Loucy (cell line): ENCODE data around the gene DNMBP.

Source experiments
- H2AFZ ChIP-seq: fragments of 200-600 bp; sonication (generic); 2 replicates; pipeline ENCODE4 v1.6.0; 2016; ENCODE audit warnings: antibody characterized with exemption, mild to moderate bottlenecking, low read length, moderate library complexity
- H3F3A ChIP-seq: fragments of 200-600 bp; 2 replicates; pipeline ENCODE4 v1.6.0; 2016; ENCODE audit warnings: antibody characterized with exemption, low read depth, mild to moderate bottlenecking
- H3K27me3 ChIP-seq: fragments of 200-600 bp; sonication (generic); 2 replicates; pipeline ENCODE4 v1.6.1; 2014; ENCODE audit warnings: low read length, mild to moderate bottlenecking; ENCODE audit not compliant: insufficient read depth, poor library complexity, severe bottlenecking
- H3K36me3 ChIP-seq: fragments of 200-600 bp; sonication (generic); 2 replicates; pipeline ENCODE4 v1.6.1; 2016; ENCODE audit warnings: low read length; ENCODE audit not compliant: insufficient read depth
- H3K4me1 ChIP-seq: fragments of 200-600 bp; sonication (generic); 2 replicates; pipeline ENCODE4 v1.5.1; 2014; ENCODE audit warnings: low read length, mild to moderate bottlenecking; ENCODE audit not compliant: insufficient read depth, poor library complexity, severe bottlenecking
- H3K4me2 ChIP-seq: fragments of 200-600 bp; sonication (generic); 2 replicates; pipeline ENCODE4 v1.6.0; 2014; ENCODE audit warnings: antibody characterized with exemption, low read length, low read depth, mild to moderate bottlenecking; ENCODE audit not compliant: poor library complexity, severe bottlenecking
- H3K4me3 ChIP-seq: fragments of 200-600 bp; sonication (generic); 2 replicates; pipeline ENCODE4 v1.5.1; 2014; ENCODE audit warnings: low read length, mild to moderate bottlenecking, mixed read lengths; ENCODE audit not compliant: poor library complexity, severe bottlenecking
- H3K79me2 ChIP-seq: fragments of 200-600 bp; sonication (generic); 2 replicates; pipeline ENCODE4 v1.6.1; 2014; ENCODE audit warnings: low read length; ENCODE audit not compliant: insufficient read depth
- H3K9ac ChIP-seq: fragments of 200-600 bp; sonication (generic); 2 replicates; pipeline ENCODE4 v1.6.0; 2014; ENCODE audit warnings: mild to moderate bottlenecking, low read depth, low read length, moderate library complexity; ENCODE audit not compliant: poor library complexity, severe bottlenecking
- H3K9me2 ChIP-seq: fragments of 200-600 bp; sonication (generic); replicated peaks from 2 replicates; pipeline ENCODE4 v1.6.1; 2016; ENCODE audit warnings: low read depth, low read length, mixed read lengths
- H3K9me3 ChIP-seq: fragments of 200-600 bp; sonication (generic); 2 replicates; pipeline ENCODE4 v1.6.1; 2014; ENCODE audit warnings: mild to moderate bottlenecking, antibody characterized with exemption, low read length, low read depth; ENCODE audit not compliant: insufficient read depth
- H4K20me1 ChIP-seq: fragments of 200-600 bp; sonication (generic); 2 replicates; pipeline ENCODE4 v1.6.0; 2014; ENCODE audit warnings: antibody characterized with exemption, low read length, mild to moderate bottlenecking; ENCODE audit not compliant: insufficient read depth, poor library complexity, severe bottlenecking
- EZH2phosphoT487 ChIP-seq: fragments of 200-600 bp; IDR thresholded peaks from 2 replicates; pipeline ENCODE4 v1.6.1; 2018; ENCODE audit warnings: antibody characterized with exemption, mild to moderate bottlenecking, moderate library complexity, borderline replicate concordance
- TF ChIP-seq, protein P1 (sequence below): fragments of 200-600 bp; sonication (generic); conservative IDR thresholded peaks from 2 replicates; pipeline ENCODE4 v1.5.1; 2014; ENCODE audit warnings: mild to moderate bottlenecking, antibody characterized with exemption, low read length

The DNMBP gene

DNA sequence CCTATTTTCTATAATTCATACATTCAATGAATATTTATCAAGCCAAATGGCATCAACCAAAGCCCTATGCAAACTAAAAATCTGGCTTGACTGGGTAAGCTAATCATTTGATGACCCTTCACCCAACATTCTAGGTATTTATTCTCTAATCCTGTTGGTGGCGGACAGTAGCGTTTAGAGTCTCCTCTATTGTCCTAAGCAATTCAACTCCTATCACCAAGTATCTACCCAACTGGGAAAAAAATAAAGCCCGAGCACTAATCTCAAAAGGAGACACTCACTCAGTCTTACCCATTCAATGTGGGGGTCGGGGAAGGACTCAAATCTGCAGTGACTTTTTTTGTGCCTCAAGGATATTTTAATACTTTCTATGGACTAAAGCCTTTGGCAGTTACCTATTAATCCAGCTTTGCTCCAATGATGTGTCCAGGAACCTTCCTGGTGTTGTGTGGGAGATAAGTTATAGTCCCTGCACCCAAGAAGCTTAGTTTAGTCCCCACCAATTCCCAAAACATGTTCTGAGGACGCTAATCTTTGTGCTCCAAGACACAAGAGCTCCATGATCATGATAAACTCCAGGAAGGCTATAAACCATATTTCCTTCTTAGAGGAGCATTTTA is 30.6 kb downstream of the DNMBP start:
- no peaks in the 10 kb centered on the region for H3K9me3 ChIP-seq
- H3K36me3 ChIP-seq: no peaks in the 10 kb centered on the region
- H3K4me2 ChIP-seq: no peak overlapping the region
- no peak overlapping the region for H2AFZ ChIP-seq
- no peaks in the 10 kb centered on the region for H3K27me3 ChIP-seq
- H3K9ac ChIP-seq: no peak overlapping the region
- no peaks in the 10 kb centered on the region for H3F3A ChIP-seq
- H3K4me1 ChIP-seq: no peaks in the 10 kb centered on the region
- H3K9me2 ChIP-seq: no peaks in the 10 kb centered on the region
- no peaks in the 10 kb centered on the region for H4K20me1 ChIP-seq
- H3K4me3 ChIP-seq: no peak overlapping the region
- TF ChIP-seq, protein P1, sequence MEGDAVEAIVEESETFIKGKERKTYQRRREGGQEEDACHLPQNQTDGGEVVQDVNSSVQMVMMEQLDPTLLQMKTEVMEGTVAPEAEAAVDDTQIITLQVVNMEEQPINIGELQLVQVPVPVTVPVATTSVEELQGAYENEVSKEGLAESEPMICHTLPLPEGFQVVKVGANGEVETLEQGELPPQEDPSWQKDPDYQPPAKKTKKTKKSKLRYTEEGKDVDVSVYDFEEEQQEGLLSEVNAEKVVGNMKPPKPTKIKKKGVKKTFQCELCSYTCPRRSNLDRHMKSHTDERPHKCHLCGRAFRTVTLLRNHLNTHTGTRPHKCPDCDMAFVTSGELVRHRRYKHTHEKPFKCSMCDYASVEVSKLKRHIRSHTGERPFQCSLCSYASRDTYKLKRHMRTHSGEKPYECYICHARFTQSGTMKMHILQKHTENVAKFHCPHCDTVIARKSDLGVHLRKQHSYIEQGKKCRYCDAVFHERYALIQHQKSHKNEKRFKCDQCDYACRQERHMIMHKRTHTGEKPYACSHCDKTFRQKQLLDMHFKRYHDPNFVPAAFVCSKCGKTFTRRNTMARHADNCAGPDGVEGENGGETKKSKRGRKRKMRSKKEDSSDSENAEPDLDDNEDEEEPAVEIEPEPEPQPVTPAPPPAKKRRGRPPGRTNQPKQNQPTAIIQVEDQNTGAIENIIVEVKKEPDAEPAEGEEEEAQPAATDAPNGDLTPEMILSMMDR: no peak
- no peak for TF ChIP-seq EZH2phosphoT487
- no peaks in the 10 kb centered on the region; the same call in 1 of the 2 replicates for H3K79me2 ChIP-seq

DNA sequence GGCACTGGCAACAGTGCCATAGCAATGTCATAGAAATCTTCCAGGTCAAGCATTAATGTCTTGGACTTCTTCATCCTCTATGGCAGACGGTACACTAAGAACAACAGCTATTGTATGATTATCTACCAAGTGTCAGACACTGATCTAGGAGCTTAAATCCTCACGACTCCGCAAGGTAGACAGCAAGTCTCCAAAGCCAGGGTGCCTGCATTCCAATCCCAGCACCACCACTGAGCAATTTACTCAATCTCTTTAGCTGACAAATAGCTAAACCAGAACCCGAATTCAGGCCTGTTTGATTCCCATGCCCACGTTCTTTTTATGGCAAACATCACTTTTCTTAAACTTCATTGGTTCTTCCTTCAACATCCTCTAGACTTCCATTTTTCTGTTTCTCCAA is 31.8 kb downstream of the DNMBP start:
- H3K79me2 ChIP-seq: no peaks in the 10 kb centered on the region; the same call in 1 of the 2 replicates
- H3K4me2 ChIP-seq: no peak overlapping the region

DNA sequence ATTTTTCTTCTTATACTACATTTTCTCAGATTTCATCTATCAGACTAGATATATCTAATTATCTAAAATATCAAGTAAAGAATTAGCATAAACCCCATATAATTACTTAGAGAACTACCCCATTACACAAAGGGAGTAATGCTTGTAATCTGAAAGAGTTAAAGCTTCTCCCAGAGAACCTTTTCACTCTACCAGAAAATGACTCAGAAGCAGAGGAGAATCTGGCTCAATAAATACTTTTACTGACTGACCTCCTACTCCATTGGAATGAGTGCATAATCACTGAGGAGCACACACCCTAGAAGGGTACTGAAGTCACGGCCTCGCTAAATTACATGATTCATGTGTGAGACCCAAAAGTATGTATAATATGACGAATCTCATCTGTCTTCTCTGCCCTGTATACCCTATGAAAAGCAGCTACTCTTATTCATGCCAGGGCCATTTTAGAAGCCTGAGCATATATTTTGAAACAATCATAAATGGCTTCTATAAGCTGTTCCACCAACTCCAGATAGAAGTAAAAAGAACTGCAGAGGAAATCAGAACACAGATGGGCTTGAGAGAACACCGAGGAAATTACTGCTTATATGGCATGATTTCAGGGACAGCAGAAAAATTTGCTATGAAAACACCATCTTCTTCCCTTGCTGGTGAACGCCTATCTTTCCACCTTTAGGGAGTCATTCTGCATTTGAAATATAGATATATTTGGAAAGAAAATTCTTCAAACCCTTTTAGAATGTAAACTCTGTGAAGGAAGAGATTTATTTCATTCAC is 32.7 kb downstream of the DNMBP start:
- no peak for TF ChIP-seq EZH2phosphoT487
- TF ChIP-seq, protein P1: no peak
- no peaks in the 10 kb centered on the region for H3F3A ChIP-seq
- no peaks in the 10 kb centered on the region; the same call in 1 of the 2 replicates for H3K79me2 ChIP-seq
- H3K4me2 ChIP-seq: no peak overlapping the region
- no peak overlapping the region for H2AFZ ChIP-seq
- no peaks in the 10 kb centered on the region for H4K20me1 ChIP-seq
- no peaks in the 10 kb centered on the region for H3K9me2 ChIP-seq
- H3K27me3 ChIP-seq: no peaks in the 10 kb centered on the region
- no peaks in the 10 kb centered on the region for H3K36me3 ChIP-seq
- H3K4me1 ChIP-seq: no peaks in the 10 kb centered on the region
- H3K9me3 ChIP-seq: no peaks in the 10 kb centered on the region
- H3K9ac ChIP-seq: no peak overlapping the region
- H3K4me3 ChIP-seq: no peak overlapping the region

More for the DNA sequence above, 31.8 kb downstream of the DNMBP start:
- TF ChIP-seq EZH2phosphoT487: no peak
- TF ChIP-seq, protein P1: no peak
- Histone ChIP-seq H3K9me2 (no peaks in the 10 kb centered on the region), H3K27me3 (no peaks in the 10 kb centered on the region), H2AFZ (no peak overlapping the region), H3K36me3 (no peaks in the 10 kb centered on the region), H3K9me3 (no peaks in the 10 kb centered on the region), H3F3A (no peaks in the 10 kb centered on the region), H3K4me1 (no peaks in the 10 kb centered on the region), H3K9ac (no peak overlapping the region), H3K4me3 (no peak overlapping the region), H4K20me1 (no peaks in the 10 kb centered on the region)
